HG02852 (cell line): ENCODE measurements around the gene SYDE2.
"Not testable (repeated sequence)": the region's sequence is repeated elsewhere in the genome, so short reads cannot be mapped to it uniquely, and the experiment has no call there.

Experiments used
- ATAC-seq: cut with Tn5 transposase; IDR thresholded peaks from one replicate; pipeline ENCODE4 v1.9.1; 2021; ENCODE audit warnings: mild to moderate bottlenecking, moderate library complexity; ENCODE audit not compliant: unreplicated experiment

The SYDE2 gene

GRCh38 chr1:85178396-85178795 is 22.4 kb downstream of the SYDE2 start:
- no peak for ATAC-seq

- no peak for ATAC-seq
Measured at GRCh38 chr1:85174503-85174902, 26.3 kb downstream of the SYDE2 start.

DNA sequence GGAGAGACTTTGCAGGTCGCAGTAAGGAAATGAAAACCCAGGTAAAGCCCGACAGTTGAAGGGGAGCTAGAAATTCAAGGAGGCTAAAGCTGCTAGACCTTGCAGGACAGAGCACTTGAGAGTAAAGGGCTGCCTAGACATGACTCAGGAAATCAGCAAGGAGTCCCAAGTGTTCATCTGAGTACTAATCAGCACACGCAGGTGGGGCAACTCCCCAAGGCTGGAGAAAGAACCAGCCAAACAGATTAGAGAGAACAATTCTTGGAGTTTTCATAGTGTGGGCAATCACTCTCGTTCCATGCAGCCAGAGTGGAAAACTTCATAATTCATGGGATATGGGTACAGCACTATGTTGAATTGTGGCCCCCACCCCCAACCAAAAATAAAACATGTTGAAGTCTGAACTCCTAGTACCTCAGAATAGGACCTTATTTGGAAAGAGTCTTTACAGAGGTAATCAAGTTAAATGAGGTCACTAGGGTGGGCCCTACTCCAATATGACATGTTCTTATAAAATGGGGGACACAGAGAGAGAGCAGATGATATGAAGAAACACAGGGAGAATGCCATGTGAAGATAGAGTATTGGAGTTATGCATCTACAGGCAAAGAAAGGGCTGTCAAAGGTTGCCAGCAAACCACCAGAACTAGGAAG is 28.0 kb downstream of the SYDE2 start:
- ATAC-seq: no peak

GRCh38 chr1:85171721-85172120 is 29.1 kb downstream of the SYDE2 start:
- ATAC-seq: no peak

- no peak for ATAC-seq
Measured at GRCh38 chr1:85168884-85169283, 31.9 kb downstream of the SYDE2 start.

DNA sequence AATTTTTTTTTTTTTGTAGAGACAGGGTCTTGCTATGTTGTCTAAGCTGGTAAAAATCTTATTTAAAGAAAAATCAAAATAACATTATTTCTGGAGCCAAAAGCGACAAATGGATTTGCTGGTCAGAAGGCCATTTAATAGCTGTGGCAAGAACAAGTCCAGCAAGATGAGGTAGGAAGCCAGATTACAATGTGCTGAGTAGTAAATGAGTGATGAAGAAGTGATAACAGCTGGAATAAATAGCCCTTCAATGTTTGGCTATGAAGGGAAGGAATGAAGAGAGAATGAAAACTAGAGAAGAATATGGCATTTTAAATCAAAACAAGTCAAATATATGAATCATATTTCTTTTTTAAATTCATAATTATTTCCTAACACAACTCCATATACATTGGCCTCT is 34.5 kb downstream of the SYDE2 start:
- ATAC-seq: no peak

DNA sequence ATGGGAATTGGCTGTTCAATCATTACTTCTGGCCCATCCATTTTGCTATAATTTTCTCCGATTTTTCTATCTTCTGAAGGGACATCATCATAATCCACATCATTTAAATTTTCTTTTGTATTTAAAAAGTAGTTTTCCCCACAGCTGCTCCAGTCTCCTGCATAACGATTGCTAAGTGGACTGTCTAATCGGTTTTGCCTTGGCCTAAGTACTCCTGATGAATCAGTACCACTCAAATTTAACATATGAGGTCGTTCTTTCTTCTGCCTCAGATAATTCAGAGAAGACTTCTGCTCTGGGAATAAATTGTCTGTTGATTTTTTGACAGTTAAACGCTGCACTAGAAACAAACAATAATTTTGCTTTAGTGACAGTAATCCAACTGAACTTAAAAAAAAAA is 41.9 kb downstream of the SYDE2 start:
- ATAC-seq: no peak

DNA sequence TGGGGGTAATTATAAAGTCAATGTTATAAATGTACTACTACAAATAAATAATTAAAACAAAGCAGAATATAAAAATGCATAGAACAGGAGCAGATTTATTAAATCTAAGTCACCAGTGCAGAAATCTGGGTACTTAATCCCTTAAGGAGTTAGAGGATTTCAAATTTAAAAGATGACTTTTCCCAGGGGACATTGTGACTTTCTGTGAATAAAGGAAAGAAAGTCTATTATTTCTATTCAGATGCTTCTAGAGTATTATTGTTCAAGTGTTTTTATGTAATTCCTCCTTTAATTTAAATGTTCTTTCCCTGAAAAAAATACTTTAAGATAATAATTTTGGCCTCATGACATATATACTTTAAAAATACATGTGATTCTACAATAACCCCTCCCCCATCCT is 43.4 kb downstream of the SYDE2 start:
- no peak for ATAC-seq

- ATAC-seq: no peak
Measured at GRCh38 chr1:85153149-85153891, 47.5 kb downstream of the SYDE2 start.

DNA sequence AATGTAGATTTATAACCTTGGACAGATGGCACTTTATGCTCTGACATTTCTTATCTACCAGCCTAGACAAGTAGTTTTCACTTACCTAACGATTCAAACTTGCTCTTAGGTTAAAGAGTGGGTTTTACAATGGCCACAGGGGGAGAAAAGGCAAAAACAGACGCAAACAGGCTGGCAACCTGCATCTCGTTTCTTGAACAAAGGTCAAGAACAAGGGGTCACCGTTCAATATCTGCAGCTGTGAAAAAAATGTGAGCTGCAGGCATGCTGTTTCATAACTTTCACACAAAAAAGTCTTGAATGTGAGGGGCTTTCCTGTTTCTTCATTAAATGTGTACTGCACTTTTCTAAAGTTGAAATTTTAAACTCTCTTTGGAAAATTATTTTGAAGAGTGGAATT is 49.4 kb downstream of the SYDE2 start:
- ATAC-seq: no peak

- ATAC-seq: no peak
Measured at GRCh38 chr1:85149805-85150204, 51.0 kb downstream of the SYDE2 start.

DNA sequence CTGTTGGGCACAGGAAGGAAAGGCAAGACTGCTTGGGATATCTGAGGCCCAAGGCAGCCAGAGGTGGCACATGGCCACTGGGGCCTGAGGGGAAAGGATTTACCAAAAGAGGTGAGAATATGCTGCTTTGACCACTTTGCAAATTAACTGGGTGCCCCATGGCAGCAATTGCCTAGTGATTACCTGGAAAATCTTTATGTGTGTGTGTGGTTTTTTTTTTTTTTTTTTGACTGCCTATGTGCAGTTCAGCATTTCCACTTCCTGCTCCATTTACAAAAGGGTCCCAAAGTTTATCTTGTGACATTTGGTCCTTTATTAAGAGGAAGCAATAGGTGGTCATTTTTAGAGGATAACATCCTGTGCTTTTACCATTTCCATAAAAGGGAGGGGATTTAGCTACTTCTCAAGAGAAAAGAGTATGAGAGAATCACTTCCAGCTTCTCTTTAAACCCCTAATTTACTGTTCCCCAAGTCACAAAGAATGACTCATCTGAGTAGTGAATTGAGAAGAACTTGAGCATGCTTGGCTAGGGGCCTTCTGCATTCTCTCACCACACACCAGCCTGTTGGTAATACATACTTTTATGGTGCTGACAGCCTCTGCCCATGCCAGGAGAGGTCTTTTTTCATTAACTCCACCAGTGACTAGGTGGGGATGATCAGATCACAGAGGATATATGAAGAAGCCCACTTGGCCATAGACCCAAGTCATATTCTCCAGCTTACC is 52.1 kb downstream of the SYDE2 start:
- ATAC-seq: peak; percentile 95

GRCh38 chr1:85146972-85147359 is 53.9 kb downstream of the SYDE2 start:
- ATAC-seq: no peak

DNA sequence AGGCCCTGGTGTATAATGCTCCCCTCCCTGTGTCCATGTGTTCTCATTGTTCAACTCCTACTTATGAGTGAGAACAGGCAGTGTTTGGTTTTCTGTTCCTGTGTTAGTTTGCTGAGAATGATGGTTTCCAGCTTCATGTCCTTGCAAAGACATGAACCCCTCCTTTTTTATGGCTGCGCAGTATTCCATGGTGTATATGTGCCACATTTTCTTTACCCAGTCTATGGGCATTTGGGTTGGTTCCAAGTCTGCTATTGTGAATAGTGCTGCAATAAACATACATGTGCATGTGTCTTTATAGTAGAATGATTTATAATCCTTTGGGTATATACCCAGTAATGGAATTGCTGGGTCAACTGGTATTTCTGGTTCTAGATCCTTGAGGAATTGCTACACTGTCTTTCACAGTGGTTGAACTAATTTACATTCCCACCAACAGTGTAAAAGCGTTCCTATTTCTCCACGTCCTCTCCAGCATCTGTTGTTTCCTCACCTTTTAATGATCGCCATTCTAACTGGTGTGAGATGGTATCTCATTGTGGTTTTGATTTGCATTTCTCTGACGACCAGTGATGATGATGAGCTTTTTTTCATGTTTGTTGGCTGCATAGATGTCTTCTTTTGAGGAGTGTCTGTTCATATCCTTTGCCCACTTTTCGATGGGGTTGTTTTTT is 54.4 kb downstream of the SYDE2 start:
- not testable (repeated sequence) for ATAC-seq

DNA sequence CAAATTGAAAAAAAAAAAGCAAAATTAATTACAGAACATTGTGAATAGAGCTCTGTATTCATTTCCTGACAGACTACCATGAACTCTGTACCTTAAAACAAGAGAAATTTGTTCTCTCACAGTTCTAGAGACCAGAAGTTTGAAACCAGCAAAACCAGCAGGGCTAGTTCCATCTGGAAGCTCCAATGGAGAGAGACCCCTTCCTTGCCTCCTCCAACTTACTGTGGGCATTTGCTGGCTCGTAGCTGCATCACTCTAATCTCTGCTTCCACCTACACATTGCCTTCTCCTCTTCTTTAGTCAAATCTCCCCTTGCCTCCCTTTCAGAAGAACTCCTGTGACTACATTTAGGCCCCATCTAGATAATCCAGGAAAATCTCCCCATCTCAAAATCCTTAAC is 56.5 kb downstream of the SYDE2 start:
- ATAC-seq: no peak

DNA sequence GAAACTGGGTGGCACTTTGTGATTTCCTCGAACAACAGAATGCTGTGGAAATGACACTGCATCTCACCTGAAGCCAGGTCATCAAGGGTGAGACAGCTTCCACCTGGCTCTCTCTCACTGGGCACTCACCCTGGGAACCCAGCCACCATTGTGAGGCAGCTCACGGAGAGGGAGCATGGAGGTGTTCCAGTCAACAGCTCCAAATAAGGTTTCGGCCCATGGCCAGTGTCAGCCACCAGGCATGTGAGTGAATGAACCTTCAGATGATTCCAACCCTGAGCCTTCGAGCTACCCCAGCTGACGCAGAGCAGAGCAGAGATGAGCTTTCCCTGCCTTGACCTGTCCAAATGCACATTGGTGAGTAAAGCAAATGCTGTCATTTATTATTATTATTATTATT is 58.1 kb downstream of the SYDE2 start:
- ATAC-seq: no peak

DNA sequence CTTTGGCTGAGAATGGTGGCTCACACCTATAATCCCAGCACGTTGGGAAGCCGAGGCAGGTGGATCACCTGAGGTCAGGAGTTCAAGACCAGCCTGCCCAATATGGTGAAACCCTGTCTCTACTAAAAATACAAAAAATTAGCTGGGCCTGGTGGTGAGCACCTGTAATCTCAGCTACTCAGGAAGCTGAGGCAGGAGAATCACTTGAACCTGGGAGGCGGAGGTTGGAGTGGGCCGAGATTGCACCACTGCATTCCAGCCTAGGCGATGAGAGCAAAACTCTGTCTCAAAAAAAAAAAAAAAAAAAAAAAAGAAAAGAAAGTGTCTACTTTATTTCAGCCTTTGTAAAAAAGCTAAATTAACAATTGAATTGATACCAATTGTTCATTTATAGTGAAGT is 62.4 kb downstream of the SYDE2 start:
- ATAC-seq: not testable (repeated sequence)

DNA sequence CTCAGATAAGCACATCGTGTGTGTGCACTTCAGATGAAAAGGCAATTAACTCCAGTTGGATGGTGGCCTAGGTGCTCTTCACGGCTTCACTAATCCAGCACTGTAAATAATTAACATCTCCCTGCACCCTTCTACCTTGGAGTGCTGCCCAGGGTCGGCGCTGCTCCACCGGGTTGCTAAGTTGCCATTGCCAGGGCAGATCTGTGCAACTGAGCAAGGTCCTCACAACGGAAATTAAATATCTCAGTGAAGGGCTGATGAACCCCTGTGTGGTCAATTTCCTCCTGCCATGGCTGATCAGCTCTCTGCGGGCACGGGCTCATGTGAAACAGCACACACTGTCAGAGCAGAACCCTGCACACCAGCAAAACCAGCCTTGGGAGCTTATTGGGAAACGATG is 63.2 kb downstream of the SYDE2 start:
- no peak for ATAC-seq

DNA sequence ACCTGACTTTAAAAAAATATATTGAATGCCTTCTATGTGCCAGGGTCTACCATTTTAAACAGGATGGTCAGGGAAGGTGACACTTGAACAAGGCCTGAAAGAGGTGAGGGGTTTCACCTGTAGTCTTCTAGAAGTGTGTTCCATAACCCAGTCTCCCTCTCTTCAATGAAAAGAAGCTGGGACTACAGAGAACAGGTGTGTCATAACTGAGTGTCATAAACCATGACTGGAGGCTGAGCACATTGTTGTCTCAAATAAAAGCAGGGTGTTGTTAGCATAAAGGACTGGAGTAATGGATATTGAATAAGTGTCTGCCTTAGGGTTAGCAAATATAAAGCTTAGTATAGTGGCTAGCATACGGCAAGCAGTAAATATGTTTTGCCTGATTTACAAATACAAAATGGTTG is 65.4 kb downstream of the SYDE2 start:
- no peak for ATAC-seq

- ATAC-seq: no peak
Measured at GRCh38 chr1:85134583-85135391, 66.0 kb downstream of the SYDE2 start.
